ENCODE measurements around the gene PLCB1.

The PLCB1 gene

GRCh38 chr20:8657664-8658063 lies 525.6 kb downstream of the PLCB1 start:
- DNase-seq (ENCODE audit: low spot score) = no peak

- no peak for DNase-seq (ENCODE audit: low spot score)
These were observed 526.0 kb downstream of the PLCB1 start for GRCh38 chr20:8658103-8658502.

GRCh38 chr20:8661229-8661952 lies 529.3 kb downstream of the PLCB1 start:
- no peak for DNase-seq (ENCODE audit: low spot score)

DNA sequence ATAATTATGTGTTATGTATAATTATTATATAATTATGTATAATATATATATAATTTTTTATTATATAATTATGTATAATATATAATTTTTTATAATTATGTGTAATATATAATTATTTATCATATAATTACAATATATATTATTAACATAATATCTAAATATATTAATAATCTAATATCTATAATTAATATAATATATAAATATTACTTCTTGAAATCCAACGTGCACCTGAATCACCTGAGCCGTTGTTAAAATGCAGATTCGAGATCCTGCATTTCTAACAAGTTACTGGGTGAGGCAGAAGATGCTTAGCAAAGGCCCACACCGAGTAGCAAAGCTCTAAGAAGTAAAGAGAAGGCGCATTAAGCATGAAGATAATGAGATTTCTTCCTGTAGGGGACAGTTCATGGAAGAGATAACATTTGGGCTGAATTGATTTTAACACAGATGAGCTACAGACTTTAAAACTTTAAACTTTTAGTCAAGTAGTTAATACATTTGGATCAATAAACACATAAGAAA lies 530.4 kb downstream of the PLCB1 start:
- no peak for DNase-seq (ENCODE audit: low spot score)

- DNase-seq (ENCODE audit: low spot score) = no peak
These were observed 531.4 kb downstream of the PLCB1 start for GRCh38 chr20:8663424-8663823.

GRCh38 chr20:8664778-8665177 lies 532.7 kb downstream of the PLCB1 start:
- DNase-seq (ENCODE audit: low spot score) = no peak

DNA sequence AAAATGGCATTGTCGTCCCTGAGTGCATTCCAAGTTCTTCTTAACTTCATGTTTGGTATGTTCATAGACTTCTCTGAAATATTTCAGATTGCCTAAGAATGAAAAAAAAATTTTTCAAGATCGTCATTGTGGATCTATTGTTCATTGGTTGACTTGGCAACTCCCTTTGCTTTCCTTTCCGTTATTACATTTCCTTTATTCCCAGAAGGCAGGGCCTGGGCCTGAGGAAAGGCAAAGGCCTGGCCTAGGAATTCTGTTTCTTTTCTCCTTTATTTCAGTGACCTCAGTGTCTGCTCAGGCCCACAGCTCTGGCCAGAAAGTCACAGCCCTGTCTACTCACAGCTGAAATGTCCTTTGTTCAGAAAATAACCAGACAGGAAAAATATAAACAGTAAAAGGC lies 535.2 kb downstream of the PLCB1 start:
- DNase-seq (ENCODE audit: low spot score) = no peak

DNA sequence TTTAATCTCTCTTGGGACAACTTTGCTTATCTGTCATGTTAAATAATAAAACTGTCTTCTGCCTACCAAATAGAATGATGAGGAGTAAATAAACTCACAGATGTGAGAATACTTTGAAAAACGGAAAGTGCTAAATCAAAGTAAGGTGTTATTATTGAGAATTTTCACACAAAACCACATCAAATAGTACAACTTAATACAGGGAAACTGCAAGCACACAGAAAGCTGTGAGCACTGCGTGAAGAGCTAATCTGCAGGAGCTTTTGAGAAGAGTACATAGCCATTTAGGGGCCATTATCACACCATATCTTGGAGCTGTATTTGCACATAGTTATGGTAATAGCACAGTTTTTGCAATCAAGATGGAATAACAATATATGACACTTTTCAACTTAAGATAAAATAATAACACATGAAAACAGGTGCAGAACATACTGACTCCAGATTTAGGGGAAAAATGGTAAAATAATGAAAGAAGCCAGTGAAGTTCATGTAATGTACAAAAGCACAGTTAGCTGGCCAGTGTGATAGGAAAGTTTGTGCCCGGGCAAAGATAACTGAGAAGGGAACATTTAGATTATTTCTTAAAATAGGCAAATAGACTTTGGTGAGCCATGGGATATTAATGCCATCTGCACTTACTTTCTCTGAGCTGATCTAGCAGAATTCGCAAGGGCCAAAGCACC lies 538.3 kb downstream of the PLCB1 start:
- DNase-seq (ENCODE audit: low spot score) = no peak

DNA sequence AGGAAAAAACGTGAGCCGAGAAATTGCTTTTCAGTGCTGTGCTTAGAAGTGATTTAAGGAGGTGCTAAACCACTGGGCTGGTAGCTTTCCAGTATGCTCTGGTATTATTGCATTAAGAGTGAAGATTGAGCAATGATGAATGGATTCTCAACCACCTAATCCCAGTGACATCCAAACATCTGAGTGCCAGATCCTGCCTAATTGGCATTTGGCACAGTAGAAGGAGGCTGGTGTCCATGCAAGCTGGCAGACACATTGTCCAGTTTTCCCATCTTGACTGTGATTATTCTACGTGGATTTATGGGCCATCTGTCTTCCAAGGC lies 538.8 kb downstream of the PLCB1 start:
- no peak for DNase-seq (ENCODE audit: low spot score)

DNA sequence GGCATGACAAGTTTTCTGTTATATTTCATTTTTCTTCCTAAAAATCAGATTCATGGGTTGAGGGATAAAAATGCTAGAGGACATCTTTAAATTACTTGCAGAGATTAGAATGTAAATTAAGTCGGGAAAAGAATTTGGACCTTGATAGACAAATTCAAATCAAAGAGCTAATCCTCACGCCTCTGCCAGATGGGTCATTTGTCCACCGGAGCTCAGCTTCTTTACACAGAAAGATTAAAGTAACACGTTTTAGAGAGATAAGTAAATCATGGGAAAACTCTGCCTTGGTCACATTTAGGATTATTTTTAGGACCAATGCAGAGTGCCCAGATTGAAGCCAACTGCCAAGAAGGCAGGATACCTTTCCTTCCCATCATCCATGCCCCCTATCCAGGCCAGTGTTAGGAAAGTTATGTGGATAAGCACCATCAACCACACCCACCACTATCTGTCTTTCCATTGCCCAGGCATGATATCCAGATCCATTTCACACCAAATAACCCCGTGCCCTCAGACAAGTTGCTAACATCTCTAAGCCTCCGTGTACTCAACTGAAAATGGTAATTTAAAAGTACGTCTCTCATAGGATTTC lies 539.4 kb downstream of the PLCB1 start:
- no peak for DNase-seq (ENCODE audit: low spot score)

DNA sequence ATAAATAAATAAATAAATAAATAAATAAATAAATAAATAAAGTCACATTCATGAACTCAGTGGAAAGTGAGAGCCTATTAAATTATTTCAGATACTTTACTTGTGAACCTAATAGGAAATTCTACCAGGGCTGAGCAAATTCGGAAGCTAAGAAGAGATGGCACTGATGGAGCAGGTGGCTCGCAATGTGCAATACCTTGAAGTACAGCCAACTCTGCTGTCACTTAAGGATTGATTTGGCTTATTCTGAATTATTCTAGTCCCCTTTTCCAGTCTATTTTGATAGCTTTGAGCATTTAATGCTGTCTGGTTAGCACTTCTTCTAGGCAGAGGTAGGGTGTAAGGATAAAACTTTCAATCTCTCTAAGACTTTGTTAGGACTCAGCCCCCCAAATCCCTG lies 541.0 kb downstream of the PLCB1 start:
- DNase-seq (ENCODE audit: low spot score) = no peak

- DNase-seq (ENCODE audit: low spot score) = no peak
These were observed 543.8 kb downstream of the PLCB1 start for GRCh38 chr20:8675896-8676295.

DNA sequence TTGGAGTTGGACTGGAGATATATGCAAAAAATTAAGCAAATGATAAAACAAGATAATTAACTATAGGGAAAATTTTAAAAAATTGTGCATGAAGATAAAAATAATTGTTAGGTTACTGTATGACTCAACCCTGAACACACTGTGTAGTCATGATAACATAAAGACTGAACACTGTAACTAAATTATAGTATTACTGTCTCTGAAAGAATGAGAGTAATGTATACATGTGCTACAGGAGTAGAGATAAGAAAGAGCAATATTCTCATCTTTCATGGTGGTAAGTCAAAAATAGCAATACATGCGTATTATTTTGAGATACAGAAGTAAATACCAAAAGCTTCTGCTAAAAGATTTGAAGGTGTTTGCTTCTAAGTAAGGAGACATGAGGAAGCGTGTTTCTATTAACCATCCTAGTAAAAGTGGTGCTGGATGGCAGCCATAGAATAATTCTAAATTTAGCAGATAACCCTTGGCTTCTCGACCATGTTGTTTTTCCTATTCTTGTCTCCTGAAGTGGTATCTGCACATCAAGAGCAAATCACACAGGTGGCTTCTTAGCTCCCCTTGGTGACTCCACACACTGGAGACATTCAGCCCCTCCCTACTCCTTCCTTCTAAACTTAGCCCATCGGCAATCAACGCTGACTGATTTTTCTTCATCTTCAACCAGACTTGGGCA lies 546.2 kb downstream of the PLCB1 start:
- DNase-seq (ENCODE audit: low spot score) = no peak

- DNase-seq (ENCODE audit: low spot score) = no peak
These were observed 557.3 kb downstream of the PLCB1 start for GRCh38 chr20:8689337-8689736.

DNA sequence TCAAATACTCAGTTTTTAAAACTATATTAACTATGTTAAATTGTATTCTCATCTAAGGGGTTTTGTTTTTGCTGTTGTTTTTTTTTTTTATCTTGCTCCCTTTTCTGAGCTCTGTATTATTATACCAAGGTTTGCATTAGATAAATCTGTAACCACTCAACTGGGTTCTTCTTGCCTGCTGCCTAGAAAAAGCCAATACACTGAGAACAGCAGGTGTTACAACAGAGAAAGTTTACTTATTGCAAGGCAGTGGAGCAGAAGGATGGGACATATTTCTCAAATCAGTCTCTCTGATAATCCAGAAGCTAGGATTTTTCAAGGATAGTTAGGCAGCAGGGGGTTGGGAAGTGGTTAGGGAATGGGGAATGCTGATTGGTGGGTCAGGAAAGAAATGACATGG lies 558.0 kb downstream of the PLCB1 start:
- DNase-seq (ENCODE audit: low spot score) = no peak

GRCh38 chr20:8693709-8694108 lies 561.6 kb downstream of the PLCB1 start:
- no peak for DNase-seq (ENCODE audit: low spot score)

GRCh38 chr20:8700756-8701155 lies 568.7 kb downstream of the PLCB1 start:
- no peak for DNase-seq (ENCODE audit: low spot score)

DNA sequence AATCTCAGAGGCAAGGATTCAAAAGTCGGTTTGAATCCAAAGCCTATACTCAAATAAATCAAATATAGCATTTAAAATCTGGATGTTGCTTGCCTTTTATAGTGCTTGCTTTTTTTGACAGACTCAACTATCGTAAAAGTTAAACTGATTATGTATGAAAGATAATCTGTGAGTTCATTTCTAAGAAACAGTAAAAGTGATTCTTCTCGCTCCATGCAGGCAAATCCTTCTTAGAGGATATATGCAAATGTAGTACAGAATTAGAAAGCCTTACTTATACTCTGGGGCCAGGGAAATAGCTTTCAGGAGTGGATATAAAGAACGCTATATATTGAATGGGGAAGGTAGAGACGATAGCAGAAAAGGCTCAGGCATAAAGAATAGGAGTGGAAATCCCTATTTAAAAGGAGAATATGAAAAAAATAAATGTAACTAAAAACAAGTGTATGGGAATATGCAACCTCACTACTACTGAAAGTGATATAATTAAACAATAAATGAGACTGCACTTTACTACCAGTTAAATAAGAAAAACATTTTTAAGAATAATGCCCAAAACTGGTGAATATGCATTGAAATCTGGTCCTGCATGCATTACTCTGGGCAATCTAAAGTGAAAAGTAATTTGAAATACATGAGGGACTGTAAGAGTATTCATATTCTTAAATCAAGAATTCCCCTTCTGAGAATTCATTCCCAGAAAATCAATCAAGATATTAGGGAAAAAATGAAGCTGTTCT lies 575.1 kb downstream of the PLCB1 start:
- no peak for DNase-seq (ENCODE audit: low spot score)

DNA sequence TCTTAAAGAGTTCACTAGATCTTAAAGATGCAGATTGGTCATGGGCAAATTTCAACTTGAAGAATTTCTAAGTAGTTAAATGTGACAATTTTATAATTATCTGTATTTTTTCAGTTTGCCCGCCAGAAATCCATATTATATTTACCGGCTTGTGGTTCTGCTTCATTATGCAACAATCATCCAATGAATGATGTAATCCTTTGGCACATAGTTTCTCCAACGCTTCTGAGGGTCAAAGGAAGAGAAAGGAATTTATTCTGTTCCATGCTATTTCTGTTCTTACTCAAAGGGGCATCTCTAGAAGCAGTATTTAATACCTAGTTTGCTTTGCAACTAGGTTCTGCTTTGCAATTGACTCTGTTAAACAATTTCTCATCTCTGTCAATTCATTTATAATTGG lies 577.6 kb downstream of the PLCB1 start:
- DNase-seq (ENCODE audit: low spot score) = no peak

DNA sequence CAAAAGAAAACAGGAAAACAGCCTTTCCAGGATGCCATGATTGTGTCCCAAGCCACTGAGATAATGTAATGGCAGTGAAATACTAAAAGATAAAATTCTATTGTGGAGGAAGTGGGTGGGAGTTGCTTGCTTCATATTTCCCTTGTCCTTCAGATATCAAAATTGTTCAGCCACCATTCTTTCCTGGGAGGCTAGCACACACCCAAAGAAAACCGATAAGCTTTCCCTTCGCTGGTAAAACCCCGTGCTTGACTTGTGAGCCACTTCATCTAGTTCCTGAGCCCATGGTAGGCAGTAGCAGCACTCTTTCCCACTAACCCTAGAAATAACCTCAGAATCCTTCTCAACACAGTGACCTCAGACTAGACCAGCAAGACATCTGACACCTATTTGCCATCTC lies 579.4 kb downstream of the PLCB1 start:
- no peak for DNase-seq (ENCODE audit: low spot score)

DNA sequence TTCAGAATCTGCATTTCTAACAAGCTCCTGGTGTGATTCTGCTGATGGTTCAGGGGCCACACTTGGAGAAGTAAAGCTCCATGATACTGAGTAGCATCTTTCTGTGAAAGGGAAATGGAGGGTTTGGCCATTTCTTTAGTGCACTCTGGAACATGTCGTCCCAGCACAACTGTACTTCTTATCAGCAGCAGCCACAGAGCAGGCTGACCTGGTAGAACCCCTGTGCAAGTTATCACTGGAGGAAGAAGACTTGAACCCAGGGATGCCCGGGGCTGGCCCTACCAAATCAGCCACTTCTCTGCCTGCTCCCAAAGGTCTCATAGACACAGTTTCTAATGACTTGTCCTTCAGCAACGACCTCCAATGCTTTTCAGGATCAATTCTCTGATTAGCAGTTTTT lies 582.1 kb downstream of the PLCB1 start:
- DNase-seq (ENCODE audit: low spot score) = no peak

DNA sequence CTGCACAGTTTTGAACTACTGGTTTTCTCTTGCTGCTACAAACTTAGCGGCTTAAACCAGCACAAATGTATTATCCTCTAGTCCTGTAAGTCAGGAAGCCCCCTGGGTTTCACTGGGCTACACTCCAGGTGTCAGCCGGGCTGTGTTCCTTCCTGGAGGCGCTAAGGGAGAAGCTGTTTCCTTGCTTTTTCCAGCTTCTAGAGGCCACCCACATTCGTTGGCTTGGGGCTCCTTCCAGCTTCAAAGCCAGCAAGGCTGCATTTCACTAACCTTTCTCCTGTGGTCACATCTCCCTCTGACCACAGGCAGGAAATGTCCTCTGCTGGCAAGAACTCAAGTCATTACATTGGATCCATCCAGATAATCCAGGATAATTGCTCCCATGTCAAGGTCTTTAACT lies 586.2 kb downstream of the PLCB1 start:
- DNase-seq (ENCODE audit: low spot score) = no peak

All from pons (tissue), 1 donor.